ENCODE results near the gene PCDHB3. TPM values are rescaled to one million over a fixed set of nuclear protein-coding genes. Genes with fewer than 3 reads are reported as not detected.
A peak's percentile ranks its signal among the peaks of the same experiment; 100 is the strongest.

The PCDHB3 gene
- total and polyA plus RNA-seq, 2 experiments from 2014 or later = 5.2 to 15.3 TPM

- H3F3A ChIP-seq (replicated peaks; ENCODE audit: low read depth) = no peaks in the 10 kb centered on the region
- H3K36me3 ChIP-seq (ENCODE audit: insufficient read depth) = no peaks in the 10 kb centered on the region; the same call in 1 of the 2 replicates
- peak within 1 kb of the TSS; percentile 94 for H3K4me2 ChIP-seq
- H3K36me3 Mint-ChIP-seq (ENCODE audit: low read depth) = peaks cover 55% of the 10 kb centered on the region
- peak; percentile 94 for DNase-seq (ENCODE audit: low spot score)
- peak within 1 kb of the TSS; percentile 64 for H3K27ac ChIP-seq (ENCODE audit: low read depth)
- H3K27me3 Mint-ChIP-seq (ENCODE audit: insufficient read depth, low read depth, poor library complexity) = peaks cover 2% of the 10 kb centered on the region
- peaks cover 24% of the 10 kb centered on the region for H3K79me2 ChIP-seq (replicated peaks; ENCODE audit: insufficient read depth)
- H4K20me1 ChIP-seq (replicated peaks; ENCODE audit: insufficient read depth) = no peaks in the 10 kb centered on the region
- H3K4me1 ChIP-seq (ENCODE audit: insufficient read depth) = no peaks in the 10 kb centered on the region
- H3K27me3 ChIP-seq (ENCODE audit: insufficient read depth) = no peaks in the 10 kb centered on the region
- H3K4me3 Mint-ChIP-seq = peak within 1 kb of the TSS; percentile 78
- H3K27ac Mint-ChIP-seq = peak within 1 kb of the TSS; percentile 95
- ATAC-seq = peak; percentile 90
- H3K4me3 ChIP-seq = peak within 1 kb of the TSS; percentile 69
- no peaks in the 10 kb centered on the region for H3K9me2 ChIP-seq (ENCODE audit: insufficient read depth)
- H3K4me1 Mint-ChIP-seq = no peaks in the 10 kb centered on the region
- peak within 1 kb of the TSS; percentile 84 for H2AFZ ChIP-seq
- H3K9me3 Mint-ChIP-seq = peaks cover 61% of the 10 kb centered on the region
- peak; percentile 87 to 93 for TF ChIP-seq CTCF (conservative IDR thresholded peaks at IDR 0.05; ENCODE audit: low read depth in 2 of 2)
- TF ChIP-seq ZNF331 (CRISPR knock-in tag; IDR thresholded peaks at IDR 0.05; ENCODE audit: low read depth) = no peak
- TF ChIP-seq ZNF114 (CRISPR knock-in tag; IDR thresholded peaks at IDR 0.05) = no peak
- no peak for TF ChIP-seq STAT1 (IDR thresholded peaks at IDR 0.05; ENCODE audit: unreplicated experiment)
- TF ChIP-seq CREB1 (CRISPR knock-in tag; IDR thresholded peaks at IDR 0.05; ENCODE audit: low read depth) = no peak
- TF ChIP-seq, protein P1, sequence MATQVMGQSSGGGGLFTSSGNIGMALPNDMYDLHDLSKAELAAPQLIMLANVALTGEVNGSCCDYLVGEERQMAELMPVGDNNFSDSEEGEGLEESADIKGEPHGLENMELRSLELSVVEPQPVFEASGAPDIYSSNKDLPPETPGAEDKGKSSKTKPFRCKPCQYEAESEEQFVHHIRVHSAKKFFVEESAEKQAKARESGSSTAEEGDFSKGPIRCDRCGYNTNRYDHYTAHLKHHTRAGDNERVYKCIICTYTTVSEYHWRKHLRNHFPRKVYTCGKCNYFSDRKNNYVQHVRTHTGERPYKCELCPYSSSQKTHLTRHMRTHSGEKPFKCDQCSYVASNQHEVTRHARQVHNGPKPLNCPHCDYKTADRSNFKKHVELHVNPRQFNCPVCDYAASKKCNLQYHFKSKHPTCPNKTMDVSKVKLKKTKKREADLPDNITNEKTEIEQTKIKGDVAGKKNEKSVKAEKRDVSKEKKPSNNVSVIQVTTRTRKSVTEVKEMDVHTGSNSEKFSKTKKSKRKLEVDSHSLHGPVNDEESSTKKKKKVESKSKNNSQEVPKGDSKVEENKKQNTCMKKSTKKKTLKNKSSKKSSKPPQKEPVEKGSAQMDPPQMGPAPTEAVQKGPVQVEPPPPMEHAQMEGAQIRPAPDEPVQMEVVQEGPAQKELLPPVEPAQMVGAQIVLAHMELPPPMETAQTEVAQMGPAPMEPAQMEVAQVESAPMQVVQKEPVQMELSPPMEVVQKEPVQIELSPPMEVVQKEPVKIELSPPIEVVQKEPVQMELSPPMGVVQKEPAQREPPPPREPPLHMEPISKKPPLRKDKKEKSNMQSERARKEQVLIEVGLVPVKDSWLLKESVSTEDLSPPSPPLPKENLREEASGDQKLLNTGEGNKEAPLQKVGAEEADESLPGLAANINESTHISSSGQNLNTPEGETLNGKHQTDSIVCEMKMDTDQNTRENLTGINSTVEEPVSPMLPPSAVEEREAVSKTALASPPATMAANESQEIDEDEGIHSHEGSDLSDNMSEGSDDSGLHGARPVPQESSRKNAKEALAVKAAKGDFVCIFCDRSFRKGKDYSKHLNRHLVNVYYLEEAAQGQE (IDR thresholded peaks at IDR 0.05; ENCODE audit: unreplicated experiment) = no peak
- peak; percentile 42; the same call in 1 of the 2 replicates for TF ChIP-seq POLR2AphosphoS5 (IDR thresholded peaks at IDR 0.05; ENCODE audit: low read depth)
- TF ChIP-seq, protein P2, sequence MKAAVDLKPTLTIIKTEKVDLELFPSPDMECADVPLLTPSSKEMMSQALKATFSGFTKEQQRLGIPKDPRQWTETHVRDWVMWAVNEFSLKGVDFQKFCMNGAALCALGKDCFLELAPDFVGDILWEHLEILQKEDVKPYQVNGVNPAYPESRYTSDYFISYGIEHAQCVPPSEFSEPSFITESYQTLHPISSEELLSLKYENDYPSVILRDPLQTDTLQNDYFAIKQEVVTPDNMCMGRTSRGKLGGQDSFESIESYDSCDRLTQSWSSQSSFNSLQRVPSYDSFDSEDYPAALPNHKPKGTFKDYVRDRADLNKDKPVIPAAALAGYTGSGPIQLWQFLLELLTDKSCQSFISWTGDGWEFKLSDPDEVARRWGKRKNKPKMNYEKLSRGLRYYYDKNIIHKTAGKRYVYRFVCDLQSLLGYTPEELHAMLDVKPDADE (IDR thresholded peaks at IDR 0.05) = no peak
- TF ChIP-seq, protein P3, sequence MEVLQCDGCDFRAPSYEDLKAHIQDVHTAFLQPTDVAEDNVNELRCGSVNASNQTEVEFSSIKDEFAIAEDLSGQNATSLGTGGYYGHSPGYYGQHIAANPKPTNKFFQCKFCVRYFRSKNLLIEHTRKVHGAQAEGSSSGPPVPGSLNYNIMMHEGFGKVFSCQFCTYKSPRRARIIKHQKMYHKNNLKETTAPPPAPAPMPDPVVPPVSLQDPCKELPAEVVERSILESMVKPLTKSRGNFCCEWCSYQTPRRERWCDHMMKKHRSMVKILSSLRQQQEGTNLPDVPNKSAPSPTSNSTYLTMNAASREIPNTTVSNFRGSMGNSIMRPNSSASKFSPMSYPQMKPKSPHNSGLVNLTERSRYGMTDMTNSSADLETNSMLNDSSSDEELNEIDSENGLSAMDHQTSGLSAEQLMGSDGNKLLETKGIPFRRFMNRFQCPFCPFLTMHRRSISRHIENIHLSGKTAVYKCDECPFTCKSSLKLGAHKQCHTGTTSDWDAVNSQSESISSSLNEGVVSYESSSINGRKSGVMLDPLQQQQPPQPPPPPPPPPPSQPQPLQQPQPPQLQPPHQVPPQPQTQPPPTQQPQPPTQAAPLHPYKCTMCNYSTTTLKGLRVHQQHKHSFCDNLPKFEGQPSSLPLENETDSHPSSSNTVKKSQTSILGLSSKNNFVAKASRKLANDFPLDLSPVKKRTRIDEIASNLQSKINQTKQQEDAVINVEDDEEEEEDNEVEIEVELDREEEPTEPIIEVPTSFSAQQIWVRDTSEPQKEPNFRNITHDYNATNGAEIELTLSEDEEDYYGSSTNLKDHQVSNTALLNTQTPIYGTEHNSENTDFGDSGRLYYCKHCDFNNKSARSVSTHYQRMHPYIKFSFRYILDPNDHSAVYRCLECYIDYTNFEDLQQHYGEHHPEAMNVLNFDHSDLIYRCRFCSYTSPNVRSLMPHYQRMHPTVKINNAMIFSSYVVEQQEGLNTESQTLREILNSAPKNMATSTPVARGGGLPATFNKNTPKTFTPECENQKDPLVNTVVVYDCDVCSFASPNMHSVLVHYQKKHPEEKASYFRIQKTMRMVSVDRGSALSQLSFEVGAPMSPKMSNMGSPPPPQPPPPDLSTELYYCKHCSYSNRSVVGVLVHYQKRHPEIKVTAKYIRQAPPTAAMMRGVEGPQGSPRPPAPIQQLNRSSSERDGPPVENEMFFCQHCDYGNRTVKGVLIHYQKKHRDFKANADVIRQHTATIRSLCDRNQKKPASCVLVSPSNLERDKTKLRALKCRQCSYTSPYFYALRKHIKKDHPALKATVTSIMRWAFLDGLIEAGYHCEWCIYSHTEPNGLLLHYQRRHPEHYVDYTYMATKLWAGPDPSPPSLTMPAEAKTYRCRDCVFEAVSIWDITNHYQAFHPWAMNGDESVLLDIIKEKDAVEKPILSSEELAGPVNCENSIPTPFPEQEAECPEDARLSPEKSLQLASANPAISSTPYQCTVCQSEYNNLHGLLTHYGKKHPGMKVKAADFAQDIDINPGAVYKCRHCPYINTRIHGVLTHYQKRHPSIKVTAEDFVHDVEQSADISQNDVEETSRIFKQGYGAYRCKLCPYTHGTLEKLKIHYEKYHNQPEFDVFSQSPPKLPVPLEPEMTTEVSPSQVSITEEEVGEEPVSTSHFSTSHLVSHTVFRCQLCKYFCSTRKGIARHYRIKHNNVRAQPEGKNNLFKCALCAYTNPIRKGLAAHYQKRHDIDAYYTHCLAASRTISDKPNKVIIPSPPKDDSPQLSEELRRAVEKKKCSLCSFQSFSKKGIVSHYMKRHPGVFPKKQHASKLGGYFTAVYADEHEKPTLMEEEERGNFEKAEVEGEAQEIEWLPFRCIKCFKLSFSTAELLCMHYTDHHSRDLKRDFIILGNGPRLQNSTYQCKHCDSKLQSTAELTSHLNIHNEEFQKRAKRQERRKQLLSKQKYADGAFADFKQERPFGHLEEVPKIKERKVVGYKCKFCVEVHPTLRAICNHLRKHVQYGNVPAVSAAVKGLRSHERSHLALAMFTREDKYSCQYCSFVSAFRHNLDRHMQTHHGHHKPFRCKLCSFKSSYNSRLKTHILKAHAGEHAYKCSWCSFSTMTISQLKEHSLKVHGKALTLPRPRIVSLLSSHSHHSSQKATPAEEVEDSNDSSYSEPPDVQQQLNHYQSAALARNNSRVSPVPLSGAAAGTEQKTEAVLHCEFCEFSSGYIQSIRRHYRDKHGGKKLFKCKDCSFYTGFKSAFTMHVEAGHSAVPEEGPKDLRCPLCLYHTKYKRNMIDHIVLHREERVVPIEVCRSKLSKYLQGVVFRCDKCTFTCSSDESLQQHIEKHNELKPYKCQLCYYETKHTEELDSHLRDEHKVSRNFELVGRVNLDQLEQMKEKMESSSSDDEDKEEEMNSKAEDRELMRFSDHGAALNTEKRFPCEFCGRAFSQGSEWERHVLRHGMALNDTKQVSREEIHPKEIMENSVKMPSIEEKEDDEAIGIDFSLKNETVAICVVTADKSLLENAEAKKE (CRISPR knock-in tag; IDR thresholded peaks at IDR 0.05) = no peak
- TF ChIP-seq JUNB (IDR thresholded peaks at IDR 0.05; ENCODE audit: unreplicated experiment) = no peak
- no peak for TF ChIP-seq EZH2phosphoT487 (IDR thresholded peaks at IDR 0.05; ENCODE audit: unreplicated experiment)
- TF ChIP-seq NANOG (IDR thresholded peaks at IDR 0.05; ENCODE audit: borderline replicate concordance) = no peak; the same call in 1 of the 2 replicates
- TF ChIP-seq EZH2 (IDR thresholded peaks at IDR 0.05; ENCODE audit: low read depth, unreplicated experiment) = no peak
These were observed 34.9 kb downstream of the PCDHB3 start, which contains the start of gene PCDHB5 for GRCh38 chr5:141135030-141135717. PCDHB5 (plus strand) TSS chr5:141135206; CDS start chr5:141135435, 229 bp downstream.
